ENCODE data around the gene RUNX2.

The RUNX2 gene

GRCh38 chr6:45320349-45320748 lies 7.8 kb upstream of the RUNX2 start:
- Mint-ChIP-seq H3K27me3 (no peaks in the 10 kb centered on the region), H3K36me3 (ENCODE audit: low read depth) (peaks cover 16% of the 10 kb centered on the region), H3K4me3 (no peak overlapping the region), H3K9me3 (peaks cover under 1% of the 10 kb centered on the region), H3K27ac (no peak overlapping the region), H3K4me1 (ENCODE audit: low read depth) (peaks cover 31% of the 10 kb centered on the region)
- no peak for DNase-seq

DNA sequence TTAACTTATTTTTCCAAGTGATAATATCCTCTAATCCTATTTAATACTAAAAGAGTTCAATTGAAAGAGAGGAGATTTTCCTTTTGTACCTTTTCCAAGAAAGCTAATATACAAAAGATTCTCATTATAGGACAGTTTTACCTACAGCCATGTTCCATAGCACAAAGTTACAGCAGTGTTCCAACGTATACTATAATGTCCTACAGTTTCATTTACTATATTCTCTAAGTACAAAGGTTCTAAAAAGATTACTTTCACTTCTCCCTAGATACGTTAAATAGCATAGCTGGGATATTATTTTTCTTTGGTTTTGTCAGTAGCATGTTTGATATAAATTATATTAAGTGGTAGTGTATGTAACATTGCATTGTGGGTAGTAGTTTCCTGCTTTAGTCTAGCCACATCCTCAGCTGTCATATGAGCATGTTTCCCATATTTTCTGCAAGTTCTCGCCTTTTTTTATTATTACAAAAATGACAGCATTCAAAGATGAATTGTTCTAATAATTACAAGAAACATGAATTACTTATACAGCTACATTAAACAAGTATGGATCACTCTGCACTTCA lies 4.4 kb upstream of the RUNX2 start:
- H3K4me1 Mint-ChIP-seq (ENCODE audit: low read depth): peaks cover 55% of the 10 kb centered on the region
- peak overlapping the region; percentile 47 for H3K27ac Mint-ChIP-seq
- H3K9me3 Mint-ChIP-seq: no peaks in the 10 kb centered on the region
- peak overlapping the region; percentile 55 for H3K4me3 Mint-ChIP-seq
- H3K36me3 Mint-ChIP-seq (ENCODE audit: low read depth): peaks cover 5% of the 10 kb centered on the region
- no peak for DNase-seq
- no peaks in the 10 kb centered on the region for H3K27me3 Mint-ChIP-seq

GRCh38 chr6:45326698-45327417 lies 1.3 kb upstream of the RUNX2 start:
- H3K27ac Mint-ChIP-seq: peak overlapping the region; percentile 60
- H3K27me3 Mint-ChIP-seq: no peaks in the 10 kb centered on the region
- no peaks in the 10 kb centered on the region for H3K36me3 Mint-ChIP-seq (ENCODE audit: low read depth)

DNA sequence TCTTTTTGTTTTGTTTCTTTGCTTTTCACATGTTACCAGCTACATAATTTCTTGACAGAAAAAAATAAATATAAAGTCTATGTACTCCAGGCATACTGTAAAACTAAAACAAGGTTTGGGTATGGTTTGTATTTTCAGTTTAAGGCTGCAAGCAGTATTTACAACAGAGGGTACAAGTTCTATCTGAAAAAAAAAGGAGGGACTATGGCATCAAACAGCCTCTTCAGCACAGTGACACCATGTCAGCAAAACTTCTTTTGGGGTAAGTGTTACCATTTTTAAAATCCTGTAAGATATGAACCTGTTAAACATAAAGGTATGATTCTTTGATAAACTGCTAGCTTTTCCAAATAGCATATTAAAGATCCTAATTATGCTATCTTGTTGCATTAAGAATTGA lies 393 bp downstream of the RUNX2 start:
- peak overlapping the region; percentile 62 for H3K4me3 Mint-ChIP-seq
- H3K27ac Mint-ChIP-seq: peak overlapping the region; percentile 79
- H3K27me3 Mint-ChIP-seq: no peaks in the 10 kb centered on the region
- DNase-seq: no peak
- no peaks in the 10 kb centered on the region for H3K9me3 Mint-ChIP-seq
- H3K36me3 Mint-ChIP-seq (ENCODE audit: low read depth): no peaks in the 10 kb centered on the region
- peaks cover 65% of the 10 kb centered on the region for H3K4me1 Mint-ChIP-seq (ENCODE audit: low read depth)

More at GRCh38 chr6:45326698-45327417, 1.3 kb upstream of the RUNX2 start:
- H3K9me3 Mint-ChIP-seq: no peaks in the 10 kb centered on the region
- H3K4me3 Mint-ChIP-seq: no peak overlapping the region
- DNase-seq: no peak
- H3K4me1 Mint-ChIP-seq (ENCODE audit: low read depth): peaks cover 71% of the 10 kb centered on the region

- peaks cover 28% of the 10 kb centered on the region for H3K36me3 Mint-ChIP-seq (ENCODE audit: low read depth)
- H3K27ac Mint-ChIP-seq: no peak overlapping the region
- H3K4me1 Mint-ChIP-seq (ENCODE audit: low read depth): peaks cover 4% of the 10 kb centered on the region
- H3K4me3 Mint-ChIP-seq: no peak overlapping the region
- H3K9me3 Mint-ChIP-seq: no peaks in the 10 kb centered on the region
- DNase-seq: no peak
- H3K27me3 Mint-ChIP-seq: no peaks in the 10 kb centered on the region
These were observed 16.8 kb downstream of the RUNX2 start for GRCh38 chr6:45344900-45345299.

DNA sequence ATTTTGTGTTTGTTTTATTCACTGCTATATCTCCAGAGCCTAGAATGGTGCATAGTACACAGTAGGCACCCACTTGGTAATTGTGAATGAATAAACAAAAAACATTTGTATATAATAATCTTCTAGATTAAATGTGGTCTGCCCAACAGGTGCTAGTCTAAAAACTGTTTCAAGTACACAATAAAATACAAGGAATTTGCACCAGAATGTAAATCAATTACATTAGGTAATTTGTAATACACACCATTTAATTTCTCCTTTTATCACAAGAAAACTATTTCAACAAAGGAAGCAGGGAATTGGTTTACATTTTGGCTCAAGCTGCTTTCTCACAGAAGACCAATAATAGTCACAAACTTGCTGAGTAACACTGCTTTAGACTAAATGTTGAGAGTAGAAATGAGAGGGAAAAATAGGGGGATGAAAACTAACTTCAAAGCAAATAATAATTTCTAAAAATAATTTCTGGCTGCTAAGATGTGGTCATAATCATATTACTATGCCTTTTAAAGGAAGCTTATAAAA lies 22.1 kb downstream of the RUNX2 start:
- H3K36me3 Mint-ChIP-seq (ENCODE audit: low read depth): peaks cover 28% of the 10 kb centered on the region
- no peaks in the 10 kb centered on the region for H3K9me3 Mint-ChIP-seq
- DNase-seq: no peak
- no peak overlapping the region for H3K27ac Mint-ChIP-seq
- H3K4me1 Mint-ChIP-seq (ENCODE audit: low read depth): peaks cover 20% of the 10 kb centered on the region
- H3K27me3 Mint-ChIP-seq: no peaks in the 10 kb centered on the region
- H3K4me3 Mint-ChIP-seq: no peak overlapping the region

- no peak overlapping the region for H3K4me3 Mint-ChIP-seq
- H3K36me3 Mint-ChIP-seq (ENCODE audit: low read depth): peaks cover 31% of the 10 kb centered on the region
- H3K27ac Mint-ChIP-seq: no peak overlapping the region
- no peak for DNase-seq
- peaks cover 20% of the 10 kb centered on the region for H3K4me1 Mint-ChIP-seq (ENCODE audit: low read depth)
- no peaks in the 10 kb centered on the region for H3K9me3 Mint-ChIP-seq
- H3K27me3 Mint-ChIP-seq: no peaks in the 10 kb centered on the region
These were observed 22.9 kb downstream of the RUNX2 start for GRCh38 chr6:45351076-45351475.

- Mint-ChIP-seq H3K27me3 (no peaks in the 10 kb centered on the region), H3K9me3 (no peaks in the 10 kb centered on the region), H3K36me3 (ENCODE audit: low read depth) (peaks cover 33% of the 10 kb centered on the region), H3K4me3 (no peak overlapping the region), H3K4me1 (ENCODE audit: low read depth) (peaks cover 20% of the 10 kb centered on the region), H3K27ac (no peak overlapping the region)
- no peak for DNase-seq
These were observed 23.5 kb downstream of the RUNX2 start for GRCh38 chr6:45351667-45352066.

DNA sequence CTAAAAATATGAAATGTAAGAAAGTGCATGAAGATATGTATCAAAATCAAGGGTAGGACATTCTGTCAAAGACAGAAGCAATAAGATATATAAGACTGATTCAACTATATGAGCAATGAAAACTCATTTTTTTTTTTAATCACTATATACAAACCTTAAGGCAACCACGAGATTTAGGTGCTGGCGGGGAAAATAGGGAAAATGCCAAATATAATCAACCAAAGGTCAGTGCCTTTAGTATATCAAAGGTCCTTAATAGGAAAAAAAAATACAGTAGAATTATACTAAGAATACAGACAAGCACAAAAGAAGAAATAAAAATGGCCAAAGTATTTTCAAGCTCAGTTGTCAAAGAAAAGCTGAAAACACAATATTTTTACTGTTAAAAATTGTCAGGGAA lies 25.5 kb downstream of the RUNX2 start:
- Mint-ChIP-seq H3K4me1 (ENCODE audit: low read depth) (peaks cover 20% of the 10 kb centered on the region), H3K27ac (no peak overlapping the region), H3K9me3 (no peaks in the 10 kb centered on the region), H3K4me3 (no peak overlapping the region), H3K27me3 (no peaks in the 10 kb centered on the region), H3K36me3 (ENCODE audit: low read depth) (peaks cover 41% of the 10 kb centered on the region)
- no peak for DNase-seq

- Mint-ChIP-seq H3K4me1 (ENCODE audit: low read depth) (peaks cover 13% of the 10 kb centered on the region), H3K27ac (no peak overlapping the region), H3K27me3 (no peaks in the 10 kb centered on the region), H3K9me3 (no peaks in the 10 kb centered on the region), H3K4me3 (no peak overlapping the region), H3K36me3 (ENCODE audit: low read depth) (peaks cover 31% of the 10 kb centered on the region)
- DNase-seq: no peak
These were observed 36.3 kb downstream of the RUNX2 start for GRCh38 chr6:45364466-45364865.

DNA sequence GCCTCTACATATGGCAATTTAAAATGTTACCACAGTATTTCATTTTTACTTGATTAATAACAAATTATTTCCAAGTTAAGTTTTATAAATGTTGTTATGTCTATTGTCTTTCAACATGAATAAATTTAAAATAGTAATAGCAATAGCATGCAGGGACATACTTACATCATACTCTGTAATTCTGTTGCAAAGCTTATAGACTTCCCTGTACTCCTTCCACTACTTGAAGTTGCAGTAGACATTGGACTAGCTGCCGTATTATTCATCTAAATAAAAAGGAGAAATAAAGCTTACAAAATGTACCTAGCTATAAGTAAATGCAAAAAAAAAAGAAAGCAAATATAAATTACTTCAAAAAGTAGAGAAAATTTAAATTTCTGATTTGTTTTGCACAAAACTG lies 36.9 kb downstream of the RUNX2 start:
- no peaks in the 10 kb centered on the region for H3K9me3 Mint-ChIP-seq
- no peak overlapping the region for H3K27ac Mint-ChIP-seq
- no peaks in the 10 kb centered on the region for H3K27me3 Mint-ChIP-seq
- H3K4me1 Mint-ChIP-seq (ENCODE audit: low read depth): peaks cover 16% of the 10 kb centered on the region
- H3K4me3 Mint-ChIP-seq: no peak overlapping the region
- peaks cover 34% of the 10 kb centered on the region for H3K36me3 Mint-ChIP-seq (ENCODE audit: low read depth)
- no peak for DNase-seq

DNA sequence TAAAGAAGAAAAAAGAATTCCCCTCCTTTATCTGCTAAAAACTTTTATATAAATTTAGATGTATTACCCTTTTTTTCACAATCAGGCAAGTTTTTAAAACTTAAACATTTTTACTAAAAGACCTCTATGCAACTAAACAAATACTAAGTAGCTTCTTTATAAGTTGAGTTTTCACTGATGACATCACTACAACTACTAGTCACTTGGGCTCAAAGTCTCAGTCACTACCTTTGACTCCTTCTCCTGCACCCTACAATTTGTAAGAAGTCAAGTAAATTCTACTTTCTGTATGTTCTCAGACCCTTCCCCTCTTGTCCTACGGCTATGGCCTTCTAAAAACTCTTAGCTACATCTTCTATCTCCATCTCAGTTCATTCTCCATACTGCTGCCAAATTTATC lies 38.4 kb downstream of the RUNX2 start:
- Mint-ChIP-seq H3K36me3 (ENCODE audit: low read depth) (peaks cover 27% of the 10 kb centered on the region), H3K27me3 (no peaks in the 10 kb centered on the region), H3K4me3 (no peak overlapping the region), H3K9me3 (no peaks in the 10 kb centered on the region), H3K4me1 (ENCODE audit: low read depth) (peaks cover 26% of the 10 kb centered on the region), H3K27ac (no peak overlapping the region)
- DNase-seq: no peak

GRCh38 chr6:45367999-45368398 lies 39.9 kb downstream of the RUNX2 start:
- no peak overlapping the region for H3K27ac Mint-ChIP-seq
- H3K4me3 Mint-ChIP-seq: no peak overlapping the region

DNA sequence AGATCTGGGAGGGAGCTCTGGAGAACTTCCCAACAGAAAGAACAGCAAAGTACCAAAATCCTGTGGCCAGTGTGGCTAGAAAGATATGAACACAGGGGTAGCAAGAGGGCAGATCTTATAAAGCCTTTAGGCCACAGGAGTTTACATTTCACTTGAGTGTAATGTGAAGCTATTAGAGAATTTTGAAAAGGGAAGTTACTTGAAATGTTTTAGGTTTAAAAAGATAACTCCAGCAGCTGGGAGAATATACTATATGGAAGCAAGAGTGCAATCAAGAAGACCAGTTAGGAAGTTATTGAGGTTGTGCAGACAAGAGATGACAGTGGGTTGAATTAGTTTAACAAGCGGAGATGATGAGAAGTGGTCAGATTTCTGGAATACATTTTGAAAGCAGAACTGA lies 41.7 kb downstream of the RUNX2 start:
- H3K4me1 Mint-ChIP-seq (ENCODE audit: low read depth): peaks cover 48% of the 10 kb centered on the region
- H3K4me3 Mint-ChIP-seq: no peak overlapping the region
- H3K27ac Mint-ChIP-seq: no peak overlapping the region
- no peaks in the 10 kb centered on the region for H3K27me3 Mint-ChIP-seq
- no peak for DNase-seq
- no peaks in the 10 kb centered on the region for H3K9me3 Mint-ChIP-seq
- H3K36me3 Mint-ChIP-seq (ENCODE audit: low read depth): peaks cover 15% of the 10 kb centered on the region

More at GRCh38 chr6:45367999-45368398, 39.9 kb downstream of the RUNX2 start:
- peaks cover 39% of the 10 kb centered on the region for H3K4me1 Mint-ChIP-seq (ENCODE audit: low read depth)
- H3K27me3 Mint-ChIP-seq: no peaks in the 10 kb centered on the region
- H3K36me3 Mint-ChIP-seq (ENCODE audit: low read depth): peaks cover 21% of the 10 kb centered on the region
- no peak for DNase-seq
- no peaks in the 10 kb centered on the region for H3K9me3 Mint-ChIP-seq

DNA sequence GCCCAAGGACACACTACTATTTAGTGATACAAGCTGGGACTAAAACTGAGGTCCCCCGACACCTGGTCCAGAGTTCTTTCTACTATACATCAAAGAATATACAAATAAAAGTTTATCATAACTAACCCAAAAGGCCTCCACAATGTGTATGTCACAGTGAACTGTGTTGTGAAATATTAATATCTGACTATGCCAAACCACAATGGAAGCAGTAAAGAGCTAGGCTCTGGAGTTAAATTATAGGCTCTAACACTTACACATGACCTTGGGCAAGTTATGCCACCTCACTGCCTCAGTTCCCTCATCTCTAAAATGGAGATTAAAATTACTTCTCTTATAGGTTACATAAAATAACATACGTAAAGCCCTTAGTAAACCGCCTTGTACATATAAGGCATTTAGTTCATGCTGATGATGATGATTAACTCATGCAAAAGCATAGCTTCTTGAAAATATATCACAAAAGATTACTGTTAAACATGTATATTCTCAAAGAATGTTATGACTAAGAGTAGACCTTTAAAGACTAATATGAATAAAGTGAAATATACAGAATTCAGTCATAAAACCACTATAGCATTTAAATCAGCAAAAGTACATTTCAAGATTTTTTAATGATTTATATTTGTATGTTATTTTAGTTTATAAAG lies 43.9 kb downstream of the RUNX2 start:
- Mint-ChIP-seq H3K27ac (peak overlapping the region; percentile 85), H3K4me1 (ENCODE audit: low read depth) (peaks cover 63% of the 10 kb centered on the region), H3K9me3 (no peaks in the 10 kb centered on the region), H3K36me3 (ENCODE audit: low read depth) (peaks cover 18% of the 10 kb centered on the region), H3K4me3 (no peak overlapping the region), H3K27me3 (no peaks in the 10 kb centered on the region)
- no peak for DNase-seq
